Effector memory CD8-positive, alpha-beta T cell (primary cell): ENCODE results near the gene RAB7A.

ENCODE experiments used
- ATAC-seq: fragments of 150-1000 bp; cut with Tn5 transposase; replicated peaks from 2 replicates; pipeline ENCODE4 v1.10.0; 2021; ENCODE audit warnings: mild to moderate bottlenecking, moderate library complexity
- DNase-seq, 3 experiments: peaks; one replicate each; pipeline ENCODE4 v3.0.0; 2021
- H3K27ac Mint-ChIP-seq, 2 donors: one replicate each; pipeline ENCODE4 v1.8.0; 2022; ENCODE audit warnings: mild to moderate bottlenecking in 2 of 2, mixed read lengths in 2 of 2, moderate library complexity in 2 of 2
- H3K27me3 Mint-ChIP-seq, 2 donors: one replicate each; pipeline ENCODE4 v1.8.0; 2022; ENCODE audit warnings: mixed read lengths in 2 of 2
- H3K36me3 Mint-ChIP-seq: one replicate; pipeline ENCODE4 v1.8.0; 2022; ENCODE audit warnings: mild to moderate bottlenecking, moderate library complexity, mixed read lengths; ENCODE audit not compliant: insufficient read depth
- H3K4me1 Mint-ChIP-seq, 2 donors: one replicate each; pipeline ENCODE4 v1.8.0; 2022; ENCODE audit warnings: low read depth in 2 of 2, mixed read lengths in 2 of 2
- H3K4me3 Mint-ChIP-seq, 2 donors: one replicate each; pipeline ENCODE4 v1.8.0; 2022; ENCODE audit warnings: mild to moderate bottlenecking in 2 of 2, mixed read lengths in 2 of 2, moderate library complexity in 2 of 2
- H3K9me3 Mint-ChIP-seq, 2 donors: one replicate each; pipeline ENCODE4 v1.8.0; 2022; ENCODE audit warnings: mixed read lengths in 2 of 2

The RAB7A gene

DNA sequence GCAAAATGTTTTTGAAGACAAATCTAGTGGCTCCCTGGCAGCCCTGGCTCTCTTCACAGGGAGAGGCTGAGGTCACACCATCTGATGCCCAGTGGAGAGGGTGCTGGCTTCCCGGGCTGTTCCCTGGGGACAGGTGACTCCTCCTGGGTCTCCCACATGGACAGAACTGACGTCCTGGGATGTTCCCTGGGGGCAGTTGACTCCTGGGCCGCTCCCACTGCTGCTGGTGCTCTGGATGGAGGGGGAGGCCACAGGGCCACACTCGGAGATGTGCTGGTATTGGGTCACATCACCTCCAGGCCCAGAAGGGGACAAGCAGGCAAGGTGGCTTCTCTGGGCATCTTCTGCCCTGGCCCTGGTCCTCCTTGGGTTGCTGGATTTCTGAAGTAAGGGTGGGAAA lies 125.6 kb downstream of the RAB7A start:
- no peak for ATAC-seq
- Mint-ChIP-seq H3K4me1 (no peaks in the 10 kb centered on the region), H3K27me3 (no peaks in the 10 kb centered on the region), H3K9me3 (peaks cover 2 to 12% of the 10 kb centered on the region in 2 donors), H3K27ac (no peak overlapping the region), H3K4me3 (no peak overlapping the region), H3K36me3 (no peaks in the 10 kb centered on the region)
- no peak for DNase-seq

DNA sequence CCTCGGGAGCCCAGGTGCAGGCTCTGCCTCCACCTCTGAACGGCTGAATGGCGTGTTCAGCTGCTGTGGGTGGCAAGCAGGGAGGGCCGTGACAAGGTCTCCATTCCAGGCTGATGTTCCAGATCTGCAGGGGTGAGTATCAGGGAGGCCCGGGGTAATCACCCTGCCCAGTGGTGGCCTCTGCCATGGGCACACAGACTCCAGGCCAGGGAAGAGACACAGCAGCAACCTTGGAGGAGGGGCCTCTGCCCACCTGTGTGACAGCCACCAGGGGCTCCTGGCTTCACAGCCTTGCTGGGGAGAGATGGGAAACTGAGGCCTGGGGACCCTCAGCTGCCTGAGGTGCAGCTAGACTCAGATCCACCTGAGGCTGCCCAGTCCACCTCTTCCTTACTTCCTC lies 127.8 kb downstream of the RAB7A start:
- no peaks in the 10 kb centered on the region for H3K27me3 Mint-ChIP-seq
- H3K27ac Mint-ChIP-seq: no peak overlapping the region
- DNase-seq (no peak), ATAC-seq (no peak)
- no peak overlapping the region for H3K4me3 Mint-ChIP-seq
- peaks cover 2 to 17% of the 10 kb centered on the region in 2 donors for H3K9me3 Mint-ChIP-seq
- H3K4me1 Mint-ChIP-seq: no peaks in the 10 kb centered on the region
- H3K36me3 Mint-ChIP-seq: no peaks in the 10 kb centered on the region

GRCh38 chr3:128854475-128854874 lies 128.5 kb downstream of the RAB7A start:
- H3K4me1 Mint-ChIP-seq: no peaks in the 10 kb centered on the region
- ATAC-seq (no peak), DNase-seq (no peak)
- no peaks in the 10 kb centered on the region for H3K27me3 Mint-ChIP-seq
- no peaks in the 10 kb centered on the region for H3K36me3 Mint-ChIP-seq
- peaks cover 3 to 23% of the 10 kb centered on the region in 2 donors for H3K9me3 Mint-ChIP-seq
- H3K27ac Mint-ChIP-seq: no peak overlapping the region
- H3K4me3 Mint-ChIP-seq: no peak overlapping the region

- DNase-seq (no peak), ATAC-seq (no peak)
- Mint-ChIP-seq H3K4me1 (no peaks in the 10 kb centered on the region), H3K27me3 (no peaks in the 10 kb centered on the region), H3K9me3 (peaks cover 3 to 26% of the 10 kb centered on the region in 2 donors), H3K27ac (no peak overlapping the region), H3K4me3 (no peak overlapping the region), H3K36me3 (no peaks in the 10 kb centered on the region)
These were observed 129.6 kb downstream of the RAB7A start for GRCh38 chr3:128855569-128855968.

- no peak overlapping the region for H3K27ac Mint-ChIP-seq
These were observed 132.2 kb downstream of the RAB7A start for GRCh38 chr3:128858167-128858566.

GRCh38 chr3:128859630-128860029 lies 133.6 kb downstream of the RAB7A start:
- DNase-seq (no peak), ATAC-seq (no peak)
- Mint-ChIP-seq H3K27me3 (no peaks in the 10 kb centered on the region), H3K9me3 (peaks cover 11 to 15% of the 10 kb centered on the region in 2 donors), H3K27ac (no peak overlapping the region), H3K4me1 (peaks cover 0 to 2% of the 10 kb centered on the region in 2 donors), H3K36me3 (no peaks in the 10 kb centered on the region), H3K4me3 (no peak overlapping the region)

More at GRCh38 chr3:128858167-128858566, 132.2 kb downstream of the RAB7A start:
- Mint-ChIP-seq H3K36me3 (no peaks in the 10 kb centered on the region), H3K27me3 (no peaks in the 10 kb centered on the region), H3K4me1 (no peaks in the 10 kb centered on the region), H3K9me3 (peaks cover 11 to 26% of the 10 kb centered on the region in 2 donors), H3K4me3 (no peak overlapping the region)
- ATAC-seq (no peak), DNase-seq (no peak)

- DNase-seq (no peak), ATAC-seq (no peak)
- no peaks in the 10 kb centered on the region for H3K27me3 Mint-ChIP-seq
- H3K4me1 Mint-ChIP-seq: peaks cover 0 to 2% of the 10 kb centered on the region in 2 donors
- peaks cover 9 to 14% of the 10 kb centered on the region in 2 donors for H3K9me3 Mint-ChIP-seq
- H3K36me3 Mint-ChIP-seq: no peaks in the 10 kb centered on the region
- H3K27ac Mint-ChIP-seq: no peak overlapping the region
- H3K4me3 Mint-ChIP-seq: no peak overlapping the region
These were observed 135.5 kb downstream of the RAB7A start for GRCh38 chr3:128861491-128861890.

DNA sequence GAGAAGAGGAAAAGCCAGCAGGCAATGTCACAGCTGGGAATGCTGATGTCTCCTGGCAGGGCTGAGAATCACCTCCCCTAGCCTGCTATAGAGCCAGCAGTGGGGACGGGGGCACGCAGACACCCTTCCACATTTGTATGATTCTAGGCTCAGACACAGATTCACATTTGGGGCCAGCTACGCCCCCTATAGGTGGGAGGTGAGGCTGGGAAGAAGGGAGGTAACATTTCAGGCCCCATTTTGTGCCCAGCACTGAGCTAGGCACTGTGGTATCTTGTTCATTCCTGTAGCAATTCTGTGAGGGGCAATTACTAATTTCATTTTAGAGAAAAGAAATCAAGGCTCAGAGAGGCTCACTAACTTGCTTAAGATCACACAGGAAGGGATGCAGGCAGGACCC lies 137.6 kb downstream of the RAB7A start:
- DNase-seq (no peak), ATAC-seq (no peak)
- Mint-ChIP-seq H3K9me3 (peaks cover 9 to 12% of the 10 kb centered on the region in 2 donors), H3K27me3 (no peaks in the 10 kb centered on the region), H3K36me3 (no peaks in the 10 kb centered on the region), H3K4me3 (no peak overlapping the region), H3K27ac (no peak overlapping the region), H3K4me1 (peaks cover 0 to 2% of the 10 kb centered on the region in 2 donors)
